GM12873 (cell line): Measurements from ENCODE around the gene SCD.

Experiments
- CTCF ChIP-seq: IDR thresholded peaks from 2 replicates; pipeline ENCODE4 v1.5.1; 2012; ENCODE audit warnings: low read depth, mild to moderate bottlenecking, moderate library complexity, low read length, control low read depth; ENCODE audit not compliant: insufficient read depth; ENCODE audit errors: missing control alignments

The SCD gene

DNA sequence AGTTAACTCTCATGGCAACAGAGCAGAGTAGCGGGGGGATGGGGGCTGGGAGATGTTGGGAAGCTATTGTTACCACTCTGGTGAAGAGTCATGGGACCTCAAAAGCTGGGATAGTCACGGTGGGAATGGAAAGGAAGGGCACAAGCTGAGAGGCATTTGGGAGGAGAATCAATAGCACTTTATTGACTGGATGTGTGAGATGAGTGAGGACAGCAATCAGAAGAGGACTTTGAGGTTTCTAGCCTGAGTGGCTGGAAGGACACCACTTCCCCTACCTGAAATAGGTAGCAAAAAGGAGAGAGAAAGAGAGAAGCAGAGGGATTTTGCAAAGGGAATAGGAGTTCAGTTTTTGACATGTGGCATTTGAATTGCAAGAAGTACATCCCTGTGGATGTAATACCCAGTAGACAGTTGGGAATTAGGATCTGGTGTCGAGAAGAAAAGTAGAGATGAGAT is 27.2 kb downstream of the SCD start:
- no peak for TF ChIP-seq CTCF

DNA sequence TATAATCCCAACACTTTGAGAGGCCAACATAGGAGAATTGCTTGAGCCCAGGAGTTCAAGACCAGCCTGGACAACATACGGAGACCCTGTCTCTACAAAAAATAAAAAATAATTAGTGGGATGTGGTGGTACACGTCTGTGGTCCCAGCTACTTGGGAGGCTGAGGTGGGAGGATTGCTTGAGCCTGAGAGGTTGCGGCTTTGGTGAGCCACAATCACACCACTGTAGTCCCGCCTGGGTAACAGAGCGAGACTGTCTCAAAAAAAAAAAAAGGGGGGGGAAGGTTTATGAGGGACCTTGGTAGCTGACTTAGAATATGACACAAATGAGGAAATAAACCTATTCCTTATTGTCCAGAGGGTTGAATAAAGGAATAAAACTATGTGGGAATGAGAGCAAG is 30.8 kb downstream of the SCD start:
- no peak for TF ChIP-seq CTCF

DNA sequence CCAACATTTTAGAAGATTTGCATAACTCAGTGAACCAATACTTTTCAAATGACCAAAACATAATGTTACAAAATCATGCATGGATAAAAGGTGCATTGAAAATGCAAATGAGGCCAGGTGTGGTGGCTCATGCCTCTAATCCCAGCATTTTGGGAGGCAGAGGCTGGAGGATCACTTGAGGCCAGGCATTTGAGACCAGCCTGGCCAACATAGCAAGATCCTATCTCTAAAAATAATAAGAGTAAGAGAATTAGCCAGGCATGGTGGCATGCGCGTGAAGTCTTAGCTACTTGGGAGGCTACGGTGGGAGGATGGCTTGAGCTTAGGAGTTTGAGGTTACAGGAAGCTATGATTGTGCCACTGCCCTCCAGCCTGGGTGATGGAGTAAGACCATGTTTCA is 33.4 kb downstream of the SCD start:
- TF ChIP-seq CTCF, result no peak

DNA sequence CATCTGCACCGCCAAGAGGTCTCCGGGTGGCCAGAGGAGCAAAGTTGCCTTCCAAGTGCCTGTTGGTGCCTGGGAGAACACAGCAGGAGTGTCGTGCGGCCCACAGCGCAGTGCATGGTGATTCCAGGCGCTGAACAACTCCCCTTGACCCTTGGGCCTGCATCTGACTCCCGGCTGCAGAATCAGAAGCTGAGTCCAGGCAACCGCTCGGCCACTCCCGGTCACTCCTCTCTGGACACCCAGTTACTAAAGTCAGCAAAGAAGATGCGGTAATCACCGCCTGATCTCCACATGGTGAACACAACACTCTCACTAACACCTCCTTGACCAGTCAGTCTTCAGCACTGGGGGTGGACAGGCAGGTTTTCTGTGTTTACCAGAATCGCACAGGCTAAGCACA is 35.5 kb downstream of the SCD start:
- no peak for TF ChIP-seq CTCF

DNA sequence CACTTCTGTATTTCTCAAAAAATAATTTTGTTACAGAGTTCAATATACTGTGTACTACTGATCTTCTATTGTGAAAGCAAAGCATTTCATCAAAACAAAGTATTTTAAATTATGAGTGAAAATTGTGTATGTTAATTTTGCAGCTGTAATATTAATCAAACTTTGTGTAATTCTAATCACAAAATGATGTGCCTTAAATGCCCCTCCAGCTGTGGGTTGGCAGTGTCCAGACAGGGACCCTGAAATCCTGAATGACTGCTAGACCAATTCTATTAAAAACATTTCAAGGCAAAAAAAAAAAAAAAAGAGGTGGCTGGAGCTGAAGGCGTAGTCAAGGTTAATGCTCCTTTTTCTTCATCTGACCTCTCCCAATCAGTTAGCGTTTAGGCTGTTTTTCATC is 36.2 kb downstream of the SCD start:
- no peak for TF ChIP-seq CTCF

GRCh38 chr10:100391163-100392002 is 44.4 kb downstream of the SCD start:
- no peak for TF ChIP-seq CTCF

DNA sequence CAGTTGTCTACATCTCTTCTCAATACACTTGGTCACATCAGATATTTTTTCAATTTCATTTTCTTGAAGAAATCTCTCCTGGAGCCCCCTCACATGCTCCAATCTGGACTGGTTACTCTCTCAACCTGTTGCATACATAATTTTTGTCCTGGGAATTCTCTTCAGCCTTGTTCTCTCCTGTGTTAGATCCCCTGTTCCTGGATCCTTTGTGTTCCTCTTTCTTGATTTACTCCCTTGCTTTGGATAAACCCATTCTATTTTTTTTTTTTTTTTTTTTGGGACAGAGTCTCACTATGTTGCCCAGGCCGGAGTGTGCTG is 45.6 kb downstream of the SCD start:
- no peak for TF ChIP-seq CTCF
